DND-41 (cell line): ENCODE measurements around the gene HBG1.

Experiments
- EZH2 ChIP-seq: IDR thresholded peaks from 3 replicates; pipeline ENCODE4 v1.6.1; 2012; ENCODE audit warnings: borderline replicate concordance, low read depth, mild to moderate bottlenecking, moderate library complexity, low read length, inconsistent platforms; ENCODE audit not compliant: severe bottlenecking
- TF ChIP-seq, protein P1 (sequence below): IDR thresholded peaks from 2 replicates; pipeline ENCODE4 v1.5.1; 2012; ENCODE audit warnings: borderline replicate concordance, low read length, moderate library complexity, mild to moderate bottlenecking; ENCODE audit not compliant: poor library complexity, severe bottlenecking; ENCODE audit errors: extremely low read depth

DNA sequence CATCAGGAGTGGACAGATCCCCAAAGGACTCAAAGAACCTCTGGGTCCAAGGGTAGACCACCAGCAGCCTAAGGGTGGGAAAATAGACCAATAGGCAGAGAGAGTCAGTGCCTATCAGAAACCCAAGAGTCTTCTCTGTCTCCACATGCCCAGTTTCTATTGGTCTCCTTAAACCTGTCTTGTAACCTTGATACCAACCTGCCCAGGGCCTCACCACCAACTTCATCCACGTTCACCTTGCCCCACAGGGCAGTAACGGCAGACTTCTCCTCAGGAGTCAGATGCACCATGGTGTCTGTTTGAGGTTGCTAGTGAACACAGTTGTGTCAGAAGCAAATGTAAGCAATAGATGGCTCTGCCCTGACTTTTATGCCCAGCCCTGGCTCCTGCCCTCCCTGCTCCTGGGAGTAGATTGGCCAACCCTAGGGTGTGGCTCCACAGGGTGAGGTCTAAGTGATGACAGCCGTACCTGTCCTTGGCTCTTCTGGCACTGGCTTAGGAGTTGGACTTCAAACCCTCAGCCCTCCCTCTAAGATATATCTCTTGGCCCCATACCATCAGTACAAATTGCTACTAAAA lies 22.8 kb downstream of the HBG1 start, which contains the start of gene HBB:
- TF ChIP-seq, protein P1, sequence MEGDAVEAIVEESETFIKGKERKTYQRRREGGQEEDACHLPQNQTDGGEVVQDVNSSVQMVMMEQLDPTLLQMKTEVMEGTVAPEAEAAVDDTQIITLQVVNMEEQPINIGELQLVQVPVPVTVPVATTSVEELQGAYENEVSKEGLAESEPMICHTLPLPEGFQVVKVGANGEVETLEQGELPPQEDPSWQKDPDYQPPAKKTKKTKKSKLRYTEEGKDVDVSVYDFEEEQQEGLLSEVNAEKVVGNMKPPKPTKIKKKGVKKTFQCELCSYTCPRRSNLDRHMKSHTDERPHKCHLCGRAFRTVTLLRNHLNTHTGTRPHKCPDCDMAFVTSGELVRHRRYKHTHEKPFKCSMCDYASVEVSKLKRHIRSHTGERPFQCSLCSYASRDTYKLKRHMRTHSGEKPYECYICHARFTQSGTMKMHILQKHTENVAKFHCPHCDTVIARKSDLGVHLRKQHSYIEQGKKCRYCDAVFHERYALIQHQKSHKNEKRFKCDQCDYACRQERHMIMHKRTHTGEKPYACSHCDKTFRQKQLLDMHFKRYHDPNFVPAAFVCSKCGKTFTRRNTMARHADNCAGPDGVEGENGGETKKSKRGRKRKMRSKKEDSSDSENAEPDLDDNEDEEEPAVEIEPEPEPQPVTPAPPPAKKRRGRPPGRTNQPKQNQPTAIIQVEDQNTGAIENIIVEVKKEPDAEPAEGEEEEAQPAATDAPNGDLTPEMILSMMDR: no peak
- TF ChIP-seq EZH2: no peak
